ENCODE data around the gene HP1BP3.

The HP1BP3 gene

GRCh38 chr1:20716232-20716631 lies 70.9 kb downstream of the HP1BP3 start:
- no peaks in the 10 kb centered on the region for H3K4me1 ChIP-seq (ENCODE audit: low read length)
- H3K27ac ChIP-seq (ENCODE audit: low read length): no peak overlapping the region
- no peak overlapping the region for H3K4me3 ChIP-seq (ENCODE audit: low read length)
- H4K20me1 ChIP-seq (ENCODE audit: insufficient read depth, low read length): no peaks in the 10 kb centered on the region
- H3K9me3 ChIP-seq (ENCODE audit: insufficient read depth, low read length): no peaks in the 10 kb centered on the region
- TF ChIP-seq EZH2phosphoT487 (IDR thresholded peaks at IDR 0.05; ENCODE audit: low read depth) (no peak), CTCF (IDR thresholded peaks at IDR 0.05; ENCODE audit: low read depth, low read length) (no peak)
- no peaks in the 10 kb centered on the region for H3K27me3 ChIP-seq (ENCODE audit: low read depth, low read length)
- H2AFZ ChIP-seq (ENCODE audit: low read depth, low read length): no peak overlapping the region
- no peak overlapping the region for H3K9ac ChIP-seq (ENCODE audit: low read length)
- no peaks in the 10 kb centered on the region for H3K36me3 ChIP-seq (replicated peaks; ENCODE audit: low read depth, low read length)
- H3K4me2 ChIP-seq (ENCODE audit: low read length): no peak overlapping the region
- H3K79me2 ChIP-seq (ENCODE audit: low read length): no peaks in the 10 kb centered on the region

GRCh38 chr1:20715406-20715805 lies 71.7 kb downstream of the HP1BP3 start:
- no peaks in the 10 kb centered on the region for H3K4me1 ChIP-seq (ENCODE audit: low read length)
- no peak overlapping the region for H2AFZ ChIP-seq (ENCODE audit: low read depth, low read length)
- H3K79me2 ChIP-seq (ENCODE audit: low read length): no peaks in the 10 kb centered on the region
- H3K27me3 ChIP-seq (ENCODE audit: low read depth, low read length): no peaks in the 10 kb centered on the region
- H3K9me3 ChIP-seq (ENCODE audit: insufficient read depth, low read length): no peaks in the 10 kb centered on the region
- no peaks in the 10 kb centered on the region for H4K20me1 ChIP-seq (ENCODE audit: insufficient read depth, low read length)
- no peaks in the 10 kb centered on the region for H3K36me3 ChIP-seq (replicated peaks; ENCODE audit: low read depth, low read length)
- H3K4me2 ChIP-seq (ENCODE audit: low read length): no peak overlapping the region
- H3K9ac ChIP-seq (ENCODE audit: low read length): no peak overlapping the region
- TF ChIP-seq CTCF (IDR thresholded peaks at IDR 0.05; ENCODE audit: low read depth, low read length): no peak
- TF ChIP-seq EZH2phosphoT487 (IDR thresholded peaks at IDR 0.05; ENCODE audit: low read depth): no peak
- no peak overlapping the region for H3K27ac ChIP-seq (ENCODE audit: low read length)
- no peak overlapping the region for H3K4me3 ChIP-seq (ENCODE audit: low read length)

GRCh38 chr1:20713440-20713839 lies 73.7 kb downstream of the HP1BP3 start:
- TF ChIP-seq CTCF (IDR thresholded peaks at IDR 0.05; ENCODE audit: low read depth, low read length): no peak
- TF ChIP-seq EZH2phosphoT487 (IDR thresholded peaks at IDR 0.05; ENCODE audit: low read depth): no peak
- Histone ChIP-seq H3K27ac (ENCODE audit: low read length) (no peak overlapping the region), H3K9me3 (ENCODE audit: insufficient read depth, low read length) (no peaks in the 10 kb centered on the region), H3K4me1 (ENCODE audit: low read length) (no peaks in the 10 kb centered on the region), H4K20me1 (ENCODE audit: insufficient read depth, low read length) (no peaks in the 10 kb centered on the region), H3K79me2 (ENCODE audit: low read length) (no peaks in the 10 kb centered on the region), H2AFZ (ENCODE audit: low read depth, low read length) (no peak overlapping the region), H3K4me3 (ENCODE audit: low read length) (no peak overlapping the region), H3K9ac (ENCODE audit: low read length) (no peak overlapping the region), H3K27me3 (ENCODE audit: low read depth, low read length) (no peaks in the 10 kb centered on the region), H3K36me3 (replicated peaks; ENCODE audit: low read depth, low read length) (no peaks in the 10 kb centered on the region), H3K4me2 (ENCODE audit: low read length) (no peak overlapping the region)

GRCh38 chr1:20712215-20712577 lies 74.9 kb downstream of the HP1BP3 start:
- Histone ChIP-seq H3K79me2 (ENCODE audit: low read length) (no peaks in the 10 kb centered on the region), H3K4me1 (ENCODE audit: low read length) (no peaks in the 10 kb centered on the region), H3K36me3 (replicated peaks; ENCODE audit: low read depth, low read length) (no peaks in the 10 kb centered on the region), H3K9ac (ENCODE audit: low read length) (no peak overlapping the region), H3K4me2 (ENCODE audit: low read length) (no peak overlapping the region), H3K27me3 (ENCODE audit: low read depth, low read length) (no peaks in the 10 kb centered on the region), H4K20me1 (ENCODE audit: insufficient read depth, low read length) (no peaks in the 10 kb centered on the region), H3K4me3 (ENCODE audit: low read length) (no peak overlapping the region), H3K9me3 (ENCODE audit: insufficient read depth, low read length) (no peaks in the 10 kb centered on the region), H3K27ac (ENCODE audit: low read length) (no peak overlapping the region), H2AFZ (ENCODE audit: low read depth, low read length) (no peak overlapping the region)
- TF ChIP-seq EZH2phosphoT487 (IDR thresholded peaks at IDR 0.05; ENCODE audit: low read depth): no peak
